ENCODE results near the gene PDLIM4. TPM values are rescaled to one million over a fixed set of nuclear protein-coding genes. Genes with fewer than 3 reads are reported as not detected.

PDLIM4 gene
- total RNA-seq, 1 experiment from 2014 or later, result 7.6 TPM

GRCh38 chr5:132235340-132235739 is 22.2 kb upstream of the PDLIM4 start:
- H4K91ac ChIP-seq (ENCODE audit: insufficient read length, low read depth, low read length), result no peak overlapping the region
- H3K56ac ChIP-seq (ENCODE audit: insufficient read length, low read depth, low read length), result no peak overlapping the region
- no peak overlapping the region for H4K5ac ChIP-seq (ENCODE audit: insufficient read length, low read depth, low read length)
- no peak overlapping the region for H2BK5ac ChIP-seq (ENCODE audit: insufficient read length, low read length)
- no peak overlapping the region for H3K4me2 ChIP-seq (ENCODE audit: insufficient read depth, insufficient read length, low read length)
- H3K4me1 ChIP-seq (ENCODE audit: insufficient read depth, low read length), result no peaks in the 10 kb centered on the region
- Mint-ChIP-seq H3K4me1 (no peaks in the 10 kb centered on the region), H3K27ac (no peak overlapping the region), H3K27me3 (ENCODE audit: low read depth) (peaks cover 15% of the 10 kb centered on the region), H3K36me3 (ENCODE audit: insufficient read depth in 1 of 3, low read depth in 3 of 3) (no peaks in the 10 kb centered on the region), H3K9me3 (no peaks in the 10 kb centered on the region), H3K4me3 (no peak overlapping the region)
- DNase-seq, result peak; percentile 3
- H2BK120ac ChIP-seq (ENCODE audit: low read depth, low read length, poor library complexity, severe bottlenecking), result no peak overlapping the region
- no peaks in the 10 kb centered on the region for H3K27me3 ChIP-seq (ENCODE audit: insufficient read depth, low read length)
- no peak overlapping the region for H4K8ac ChIP-seq (replicated peaks; ENCODE audit: insufficient read length, low read depth, low read length)
- H2BK12ac ChIP-seq (ENCODE audit: insufficient read length, low read depth, low read length), result no peak overlapping the region
- H3K23ac ChIP-seq (ENCODE audit: insufficient read length, low read depth, low read length), result no peak overlapping the region
- TF ChIP-seq CTCF (conservative IDR thresholded peaks at IDR 0.05), result no peak
- no peak overlapping the region for H2AK5ac ChIP-seq (ENCODE audit: insufficient read length, low read length)
- H3K23me2 ChIP-seq (ENCODE audit: insufficient read length, low read depth, low read length, poor library complexity, severe bottlenecking), result no peaks in the 10 kb centered on the region
- no peak overlapping the region for H3K27ac ChIP-seq (ENCODE audit: insufficient read length, low read depth, low read length)
- H3T11ph ChIP-seq (ENCODE audit: low read length), result no peak overlapping the region
- no peak overlapping the region for H2AFZ ChIP-seq (ENCODE audit: low read length)
- H2BK20ac ChIP-seq (ENCODE audit: low read depth, low read length, poor library complexity, severe bottlenecking), result no peak overlapping the region
- H3K9ac ChIP-seq (ENCODE audit: extremely low read depth, insufficient read length, low read length), result no peak overlapping the region
- H3K79me2 ChIP-seq (ENCODE audit: insufficient read depth, low read length), result no peaks in the 10 kb centered on the region
- no peaks in the 10 kb centered on the region for H3K9me3 ChIP-seq (ENCODE audit: control insufficient read depth, low read depth, low read length)
- no peaks in the 10 kb centered on the region for H3K79me1 ChIP-seq (ENCODE audit: insufficient read depth, low read depth, low read length, poor library complexity, severe bottlenecking)
- no peak overlapping the region for H3K18ac ChIP-seq (ENCODE audit: insufficient read length, low read depth, low read length)
- H3K4ac ChIP-seq (ENCODE audit: low read depth, low read length), result no peak overlapping the region
- no peak overlapping the region for H2BK15ac ChIP-seq (ENCODE audit: low read depth, low read length)
- H3K14ac ChIP-seq (ENCODE audit: insufficient read depth, low read length), result no peak overlapping the region
- no CpG with 5 or more reads among the region's 3 CpGs for WGBS (ENCODE audit: extremely low coverage, insufficient read length, low lambda C conversion rate)
- H4K20me1 ChIP-seq (ENCODE audit: control insufficient read depth, insufficient read depth, insufficient read length), result no peaks in the 10 kb centered on the region

Measured in H9 (cell line).